GM12865 (cell line): Measurements from ENCODE around the gene THRB.

ENCODE experiments used
- DNase-seq: peaks from one replicate; pipeline ENCODE4 v3.0.0; 2010; ENCODE audit warnings: low read depth
- H3K4me3 ChIP-seq: 2 replicates; pipeline ENCODE4 v1.5.1; 2011; ENCODE audit warnings: mild to moderate bottlenecking, low read depth, low read length, control low read depth
- TF ChIP-seq, protein P1 (sequence below): IDR thresholded peaks from 2 replicates; pipeline ENCODE4 v1.5.1; 2011; ENCODE audit warnings: low read length, control low read depth, low read depth, inconsistent platforms; ENCODE audit not compliant: insufficient read depth; ENCODE audit errors: missing control alignments

THRB gene

DNA sequence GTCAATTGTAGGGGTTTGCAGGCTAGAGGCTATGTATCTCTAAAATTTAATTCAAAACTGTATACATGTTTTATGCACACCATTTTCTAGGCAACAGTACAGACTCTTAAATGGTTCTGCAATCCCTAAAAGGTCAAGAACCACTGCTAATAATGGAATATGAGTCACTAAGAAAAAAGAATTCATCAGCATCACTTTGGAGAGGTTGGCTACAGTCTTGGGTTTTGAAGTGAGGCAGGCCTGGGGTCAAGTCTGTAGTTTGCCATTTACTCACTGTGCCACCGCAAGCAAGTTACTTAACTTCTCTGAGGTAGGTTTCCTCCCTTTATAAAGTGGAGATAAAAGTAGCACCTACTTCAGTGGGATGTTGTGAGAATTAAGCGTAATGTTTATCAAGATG is 33.7 kb downstream of the THRB start:
- TF ChIP-seq, protein P1, sequence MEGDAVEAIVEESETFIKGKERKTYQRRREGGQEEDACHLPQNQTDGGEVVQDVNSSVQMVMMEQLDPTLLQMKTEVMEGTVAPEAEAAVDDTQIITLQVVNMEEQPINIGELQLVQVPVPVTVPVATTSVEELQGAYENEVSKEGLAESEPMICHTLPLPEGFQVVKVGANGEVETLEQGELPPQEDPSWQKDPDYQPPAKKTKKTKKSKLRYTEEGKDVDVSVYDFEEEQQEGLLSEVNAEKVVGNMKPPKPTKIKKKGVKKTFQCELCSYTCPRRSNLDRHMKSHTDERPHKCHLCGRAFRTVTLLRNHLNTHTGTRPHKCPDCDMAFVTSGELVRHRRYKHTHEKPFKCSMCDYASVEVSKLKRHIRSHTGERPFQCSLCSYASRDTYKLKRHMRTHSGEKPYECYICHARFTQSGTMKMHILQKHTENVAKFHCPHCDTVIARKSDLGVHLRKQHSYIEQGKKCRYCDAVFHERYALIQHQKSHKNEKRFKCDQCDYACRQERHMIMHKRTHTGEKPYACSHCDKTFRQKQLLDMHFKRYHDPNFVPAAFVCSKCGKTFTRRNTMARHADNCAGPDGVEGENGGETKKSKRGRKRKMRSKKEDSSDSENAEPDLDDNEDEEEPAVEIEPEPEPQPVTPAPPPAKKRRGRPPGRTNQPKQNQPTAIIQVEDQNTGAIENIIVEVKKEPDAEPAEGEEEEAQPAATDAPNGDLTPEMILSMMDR = no peak
- H3K4me3 ChIP-seq = no peak overlapping the region
- DNase-seq = no peak

DNA sequence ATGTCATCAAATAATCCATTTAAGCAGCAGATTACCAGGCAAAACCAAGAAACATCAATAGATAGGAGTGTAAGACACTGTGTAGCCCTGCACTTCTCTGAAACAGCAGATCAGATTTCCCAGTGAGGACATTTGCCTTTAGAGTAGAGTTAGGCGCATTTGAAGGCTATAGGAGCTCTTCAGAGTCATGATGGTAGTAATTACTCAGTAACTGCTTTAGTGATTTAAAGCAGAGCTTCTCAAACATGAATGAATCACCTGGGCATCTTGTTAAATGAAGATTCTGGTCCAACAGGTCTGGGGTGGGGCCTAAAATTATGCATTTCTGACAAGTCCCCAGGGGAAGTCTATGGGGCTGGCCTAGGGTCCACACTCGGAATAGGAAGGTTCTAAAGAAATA is 36.9 kb downstream of the THRB start:
- DNase-seq = no peak
- TF ChIP-seq, protein P1 = no peak
- H3K4me3 ChIP-seq = no peak overlapping the region

DNA sequence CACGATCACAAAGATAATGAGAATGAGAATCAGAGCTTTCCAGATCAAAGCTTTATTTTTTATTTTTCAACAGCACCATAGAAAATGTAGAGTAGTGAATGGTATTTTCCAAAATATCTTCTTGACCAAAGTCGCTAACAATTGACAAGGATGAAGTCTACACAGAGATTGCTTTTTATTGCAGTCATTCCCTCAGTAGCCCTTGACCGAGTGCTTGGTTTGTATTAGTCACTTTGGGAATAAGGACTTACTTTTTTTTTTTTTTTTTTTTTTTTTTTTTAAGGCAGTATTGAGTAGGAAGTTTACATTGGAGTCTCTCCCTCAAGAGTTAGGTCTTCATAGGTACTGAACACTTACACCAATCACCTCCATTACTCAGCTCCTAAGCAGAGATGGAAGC is 39.8 kb downstream of the THRB start:
- no peak for DNase-seq
- H3K4me3 ChIP-seq = no peak overlapping the region
- TF ChIP-seq, protein P1 = no peak

DNA sequence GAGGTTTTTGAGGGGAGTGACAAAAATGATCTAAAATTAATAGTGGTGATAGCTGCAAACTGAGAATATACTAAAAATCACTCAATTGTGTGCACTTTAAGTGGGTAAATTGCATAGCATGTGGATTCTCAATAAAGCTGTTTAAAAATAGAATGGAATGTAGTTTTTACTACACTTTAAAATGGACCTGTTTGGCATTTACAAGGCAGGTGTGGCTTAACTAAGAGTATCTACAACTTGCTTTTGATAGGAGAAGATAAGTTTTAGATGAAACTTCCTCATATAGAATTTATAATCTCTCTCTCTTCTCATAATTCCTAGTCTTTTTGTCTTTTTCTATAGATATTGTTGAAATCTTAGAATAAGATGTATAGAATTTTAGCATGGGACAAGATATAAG is 40.3 kb downstream of the THRB start:
- TF ChIP-seq, protein P1 = no peak
- no peak for DNase-seq

DNA sequence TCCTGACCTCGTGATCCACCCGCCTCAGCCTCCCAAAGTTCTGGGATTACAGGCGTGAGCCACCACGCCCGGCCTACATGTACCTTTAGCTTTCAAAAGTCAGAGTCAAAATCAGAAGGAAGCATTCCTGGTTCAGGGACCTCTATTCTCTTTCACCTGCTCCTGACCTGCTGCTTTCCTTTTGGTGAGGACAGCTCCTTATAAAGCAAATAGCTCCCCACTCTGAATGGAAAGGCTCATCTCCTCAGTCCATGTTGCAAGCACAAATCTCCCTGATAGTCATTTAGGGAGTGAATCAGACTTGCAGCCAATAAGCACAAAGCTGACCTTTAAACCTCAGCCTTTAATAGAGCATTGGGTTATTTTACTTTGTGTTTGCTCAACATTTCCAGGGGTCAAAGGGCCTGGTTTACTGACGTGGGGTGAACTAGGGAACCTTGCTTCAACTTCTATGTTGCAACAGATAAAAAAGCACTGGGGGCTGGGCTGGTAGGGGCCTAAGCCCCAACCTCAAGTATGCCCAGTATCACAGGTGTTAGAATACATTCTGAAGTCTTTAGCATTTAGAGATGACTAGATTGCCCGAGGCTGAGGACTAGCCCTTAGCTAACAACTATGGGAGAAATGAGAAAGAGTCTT is 43.1 kb downstream of the THRB start:
- DNase-seq = no peak
- TF ChIP-seq, protein P1 = no peak

More for the DNA sequence above, 40.3 kb downstream of the THRB start:
- H3K4me3 ChIP-seq = no peak overlapping the region

DNA sequence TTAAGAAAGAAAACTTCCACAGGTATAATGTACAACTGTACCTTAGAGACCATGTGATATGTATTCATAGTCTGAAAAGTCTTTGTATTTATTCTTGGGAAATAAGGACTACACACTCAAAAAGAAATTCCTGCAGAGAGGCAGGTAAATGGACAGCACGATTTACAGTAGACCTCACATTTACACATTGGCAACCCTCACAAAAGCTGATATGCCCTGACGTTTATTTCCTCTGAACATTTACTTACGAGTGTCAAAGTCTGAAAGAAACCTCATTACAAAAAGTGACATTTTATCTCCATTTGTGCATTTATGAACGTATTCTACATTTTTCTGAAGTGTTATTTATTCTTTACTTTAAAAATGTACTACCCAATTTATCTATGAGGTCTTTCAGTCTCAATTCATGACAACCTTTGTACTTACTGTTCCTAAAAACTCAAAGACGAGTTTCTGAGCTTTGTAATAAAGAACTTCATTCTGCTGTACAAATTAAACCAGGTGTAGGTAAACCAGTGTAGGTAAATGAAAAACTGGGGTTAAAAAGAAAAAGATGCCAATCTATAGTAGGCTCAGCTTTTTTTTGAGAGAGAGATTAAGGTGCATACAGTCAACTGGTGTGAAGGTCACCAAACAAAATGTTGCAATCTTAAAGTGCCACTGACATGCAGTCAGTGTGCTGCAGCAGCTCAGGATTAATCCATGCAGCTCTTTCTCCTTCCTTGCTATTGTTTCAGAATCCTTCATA is 44.3 kb downstream of the THRB start:
- H3K4me3 ChIP-seq = no peak overlapping the region
- DNase-seq = no peak
- TF ChIP-seq, protein P1 = no peak

More for the DNA sequence above, 43.1 kb downstream of the THRB start:
- no peak overlapping the region for H3K4me3 ChIP-seq
